Endodermal cell (in vitro differentiated cells): ENCODE measurements around the gene P2RY2. TPM values are rescaled to one million over a fixed set of nuclear protein-coding genes. Genes with fewer than 3 reads are reported as not detected.

Experiments
- DNase-seq: peaks from one replicate; pipeline ENCODE4 v3.0.0-alpha.2; 2017
- H3K27ac ChIP-seq: 2 replicates; pipeline ENCODE4 v1.5.1; 2013; ENCODE audit warnings: mild to moderate bottlenecking, low read depth, low read length, moderate library complexity
- H3K27me3 ChIP-seq: 2 replicates; pipeline ENCODE4 v1.6.1; 2013; ENCODE audit warnings: mild to moderate bottlenecking, low read length, moderate library complexity; ENCODE audit not compliant: insufficient read depth, control insufficient read depth, poor library complexity, severe bottlenecking
- H3K36me3 ChIP-seq: 2 replicates; pipeline ENCODE4 v1.7.0; 2013; ENCODE audit warnings: mild to moderate bottlenecking, low read length, moderate library complexity; ENCODE audit not compliant: control insufficient read depth, insufficient read depth
- H3K4me1 ChIP-seq: one replicate; pipeline ENCODE4 v1.7.0; 2013; ENCODE audit warnings: low read length; ENCODE audit not compliant: control insufficient read depth, insufficient read depth
- H3K4me3 ChIP-seq: 2 replicates; pipeline ENCODE4 v1.5.1; 2013; ENCODE audit warnings: mild to moderate bottlenecking, low read length, moderate library complexity
- H3K9ac ChIP-seq: 2 replicates; pipeline ENCODE4 v1.6.1; 2013; ENCODE audit warnings: mild to moderate bottlenecking, low read length, moderate library complexity; ENCODE audit not compliant: poor library complexity, severe bottlenecking; ENCODE audit errors: extremely low read depth
- H3K9me3 ChIP-seq: 2 replicates; pipeline ENCODE4 v1.6.1; 2013; ENCODE audit warnings: mild to moderate bottlenecking, low read length, moderate library complexity; ENCODE audit not compliant: control insufficient read depth
- H3K27ac Mint-ChIP-seq: 2 replicates; pipeline ENCODE4 v1.8.0; 2020; ENCODE audit warnings: mixed read lengths
- H3K27me3 Mint-ChIP-seq: 2 replicates; pipeline ENCODE4 v1.8.0; 2021; ENCODE audit warnings: mild to moderate bottlenecking, mixed read lengths; ENCODE audit not compliant: insufficient read depth
- H3K36me3 Mint-ChIP-seq: 2 replicates; pipeline ENCODE4 v1.8.0; 2020; ENCODE audit warnings: low read depth, mixed read lengths
- H3K4me1 Mint-ChIP-seq: 2 replicates; pipeline ENCODE4 v1.8.0; 2020; ENCODE audit warnings: mixed read lengths
- H3K4me3 Mint-ChIP-seq: 2 replicates; pipeline ENCODE4 v1.8.0; 2020; ENCODE audit warnings: mild to moderate bottlenecking, moderate library complexity, mixed read lengths
- H3K9me3 Mint-ChIP-seq: 2 replicates; pipeline ENCODE4 v1.8.0; 2020; ENCODE audit warnings: mild to moderate bottlenecking, mixed read lengths
- CTCF ChIP-seq: fragments of 200-600 bp; sonication (generic); conservative IDR thresholded peaks from 2 replicates; pipeline ENCODE4 v1.5.0; 2021; ENCODE audit warnings: antibody characterized with exemption, mild to moderate bottlenecking
- WGBS, 2 experiments: methylation state at CpG; one replicate each; pipeline versions ENCODE4 v1.1.5 to v1.1.7; 2013; ENCODE audit warnings: missing lambda C conversion rate in 2 of 2, mixed read lengths in 1 of 2; ENCODE audit not compliant: insufficient coverage in 1 of 2, insufficient read length in 1 of 2; 5-methylcytosine and 5-hydroxymethylcytosine counted together
- total RNA-seq, 2 donors: library from RNA; stranded (reverse); fragmentation: NEBNext Ultra II Directional in 1 of 2; extraction: Animal tissue kit (Norgen Biotek cat#: 25700) in 1 of 2; gene quantifications; 2 replicates in 1 of 2; 3 replicates in 1 of 2; pipeline ENCODE4 v1.2.1, GENCODE V29; 2021

Gene P2RY2
- total RNA-seq, 2 donors from 2014 or later = 0.60 to 0.62 TPM

- Histone ChIP-seq H3K27ac (no peak overlapping the region), H3K27me3 (no peaks in the 10 kb centered on the region), H3K4me1 (no peaks in the 10 kb centered on the region), H3K9me3 (no peaks in the 10 kb centered on the region), H3K4me3 (no peak overlapping the region), H3K36me3 (no peaks in the 10 kb centered on the region), H3K9ac (no peak overlapping the region)
- Mint-ChIP-seq H3K9me3 (no peaks in the 10 kb centered on the region), H3K36me3 (no peaks in the 10 kb centered on the region), H3K27me3 (no peaks in the 10 kb centered on the region), H3K27ac (no peak overlapping the region), H3K4me3 (no peak overlapping the region), H3K4me1 (no peaks in the 10 kb centered on the region)
- no peak for TF ChIP-seq CTCF
- 84 to 88% methylated on average over 12 to 13 of the region's 13 CpGs for WGBS, 2 experiments
- DNase-seq = no peak
These were observed 32.3 kb upstream of the P2RY2 start for GRCh38 chr11:73185680-73186293.

- Histone ChIP-seq H3K27me3 (no peaks in the 10 kb centered on the region), H3K9ac (no peak overlapping the region), H3K4me1 (no peaks in the 10 kb centered on the region), H3K36me3 (no peaks in the 10 kb centered on the region), H3K27ac (no peak overlapping the region), H3K9me3 (no peaks in the 10 kb centered on the region), H3K4me3 (no peak overlapping the region)
- no peaks in the 10 kb centered on the region for H3K4me1 Mint-ChIP-seq
- H3K4me3 Mint-ChIP-seq = no peak overlapping the region
- no peak for TF ChIP-seq CTCF
- no peaks in the 10 kb centered on the region for H3K27me3 Mint-ChIP-seq
- no peaks in the 10 kb centered on the region for H3K36me3 Mint-ChIP-seq
- H3K27ac Mint-ChIP-seq = no peak overlapping the region
- WGBS, 2 experiments = 89 to 90% methylated on average over 7 to 10 of the region's 10 CpGs
- no peaks in the 10 kb centered on the region for H3K9me3 Mint-ChIP-seq
- no peak for DNase-seq
These were observed 31.7 kb upstream of the P2RY2 start for GRCh38 chr11:73186294-73186850.

GRCh38 chr11:73186886-73187285, 31.2 kb upstream of the P2RY2 start:
- Histone ChIP-seq H3K9ac (no peak overlapping the region), H3K36me3 (no peaks in the 10 kb centered on the region), H3K27me3 (no peaks in the 10 kb centered on the region), H3K4me1 (no peaks in the 10 kb centered on the region), H3K9me3 (no peaks in the 10 kb centered on the region), H3K4me3 (no peak overlapping the region), H3K27ac (no peak overlapping the region)
- Mint-ChIP-seq H3K9me3 (no peaks in the 10 kb centered on the region), H3K4me1 (no peaks in the 10 kb centered on the region), H3K27me3 (no peaks in the 10 kb centered on the region), H3K4me3 (no peak overlapping the region), H3K36me3 (no peaks in the 10 kb centered on the region), H3K27ac (no peak overlapping the region)
- WGBS, 2 experiments = 40 to 53% methylated on average over 3 of the region's 4 CpGs
- no peak for TF ChIP-seq CTCF
- no peak for DNase-seq
